K562 (cell line): ENCODE measurements around the gene VPS18. TPM values are rescaled to one million over a fixed set of nuclear protein-coding genes. Genes with fewer than 3 reads are reported as not detected.

Experiments used
- CBFA2T2 ChIP-seq: fragments of 450-650 bp; conservative IDR thresholded peaks from 2 replicates; pipeline ENCODE4 v1.6.1; 2017; ENCODE audit warnings: mild to moderate bottlenecking
- CTBP1 ChIP-seq: fragments of 450-650 bp; IDR thresholded peaks from 2 replicates; pipeline ENCODE4 v1.6.1; 2016; ENCODE audit warnings: borderline replicate concordance
- ETV5 ChIP-seq: sonication (generic); formaldehyde crosslinking; IDR thresholded peaks from 2 replicates; pipeline ENCODE4 v1.4.0; 2020; ENCODE audit warnings: low read depth, mild to moderate bottlenecking, missing genetic modification reagents
- FOXK2 ChIP-seq, 2 experiments: fragments of 450-650 bp; IDR thresholded peaks in 1 of 2; conservative IDR thresholded peaks in 1 of 2; 2 replicates each; pipeline ENCODE4 v1.6.1; 2016; ENCODE audit warnings: low read depth in 2 of 2, mild to moderate bottlenecking in 1 of 2
- KLF16 ChIP-seq: IDR thresholded peaks from 2 replicates; pipeline ENCODE4 v1.6.1; 2016; ENCODE audit warnings: antibody characterized with exemption
- NR2C1 ChIP-seq, 2 experiments: fragments of 450-650 bp; IDR thresholded peaks; 2 replicates each; pipeline ENCODE4 v1.6.1; 2017; ENCODE audit warnings: mild to moderate bottlenecking in 2 of 2, antibody characterized with exemption in 1 of 2, inconsistent platforms in 1 of 2, missing compliant biosample characterization in 1 of 2, missing genetic modification characterization in 1 of 2
- OTX1 ChIP-seq: fragments of 450-650 bp; formaldehyde crosslinking; IDR thresholded peaks from 2 replicates; pipeline ENCODE4 v1.4.0; 2022; ENCODE audit warnings: mild to moderate bottlenecking
- REST ChIP-seq, 2 experiments: fragments of 450-650 bp; formaldehyde crosslinking in 1 of 2; IDR thresholded peaks; 2 replicates each; pipeline versions ENCODE4 v1.4.0 to v1.6.1; 2014 to 2020; ENCODE audit warnings: mild to moderate bottlenecking in 2 of 2, borderline replicate concordance in 1 of 2, low read depth in 1 of 2
- SMARCE1 ChIP-seq: fragments of 450-650 bp; IDR thresholded peaks from 2 replicates; pipeline ENCODE4 v1.7.1; 2016; ENCODE audit warnings: mild to moderate bottlenecking
- TEAD2 ChIP-seq: fragments of 450-650 bp; IDR thresholded peaks from 2 replicates; pipeline ENCODE4 v1.6.1; 2016; ENCODE audit warnings: missing genetic modification characterization, control low read depth, missing compliant biosample characterization
- TRIM24 ChIP-seq, 2 experiments: fragments of 450-650 bp; IDR thresholded peaks; 2 replicates each; pipeline ENCODE4 v1.6.1; 2016
- ZNF134 ChIP-seq: fragments of 250-450 bp; sonication (Bioruptor Pico); conservative IDR thresholded peaks from 2 replicates; pipeline ENCODE4 v1.4.0; 2020
- polyA plus RNA-seq, 8 experiments: library from polyadenylated mRNA; depleted of rRNA in 4 of 8; stranded (reverse) in 5 of 8; unstranded in 3 of 8; fragments of >200 nt; fragmentation: Nextera tagmentation in 2 of 8; fragmentation: Illumina TruSeq in 1 of 8; extraction: Ambion mirVana in 2 of 8; extraction: Trizol in 1 of 8; gene quantifications; 2 replicates each; pipeline versions ENCODE4 v1.2.1 to v1.2.3, GENCODE V29; 2011 to 2014; ENCODE audit warnings: inconsistent platforms in 1 of 8, missing spikeins in 1 of 8
- total RNA-seq, 7 experiments: library from RNA; depleted of rRNA in 6 of 7; stranded (reverse); fragments of >200 nt in 6 of 7; fragmentation: Illumina TruSeq in 2 of 7; extraction: Trizol in 2 of 7; gene quantifications; 2 replicates each; pipeline versions ENCODE4 v1.2.1 to v1.2.3, GENCODE V29; 2011 to 2021; ENCODE audit warnings: low replicate concordance in 1 of 7
- TF ChIP-seq, protein P1 (sequence below): fragments of 250-450 bp; sonication (Bioruptor Pico); IDR thresholded peaks from 2 replicates; pipeline ENCODE4 v1.8.0; 2022; ENCODE audit warnings: moderate library complexity, mild to moderate bottlenecking, inconsistent platforms
- TF ChIP-seq, protein P2 (sequence below): fragments of 450-650 bp; IDR thresholded peaks from 2 replicates; pipeline ENCODE4 v1.6.1; 2016; ENCODE audit warnings: borderline replicate concordance
- TF ChIP-seq, protein P3 (sequence below): fragments of 450-650 bp; IDR thresholded peaks from 2 replicates; pipeline ENCODE4 v1.6.1; 2016

The VPS18 gene
- total and polyA plus RNA-seq, 9 of the 15 experiments (the other 6 are each of a cell fraction or from before 2014, with no cell fraction given): 0.73 to 19.9 (median 8.5) TPM

DNA sequence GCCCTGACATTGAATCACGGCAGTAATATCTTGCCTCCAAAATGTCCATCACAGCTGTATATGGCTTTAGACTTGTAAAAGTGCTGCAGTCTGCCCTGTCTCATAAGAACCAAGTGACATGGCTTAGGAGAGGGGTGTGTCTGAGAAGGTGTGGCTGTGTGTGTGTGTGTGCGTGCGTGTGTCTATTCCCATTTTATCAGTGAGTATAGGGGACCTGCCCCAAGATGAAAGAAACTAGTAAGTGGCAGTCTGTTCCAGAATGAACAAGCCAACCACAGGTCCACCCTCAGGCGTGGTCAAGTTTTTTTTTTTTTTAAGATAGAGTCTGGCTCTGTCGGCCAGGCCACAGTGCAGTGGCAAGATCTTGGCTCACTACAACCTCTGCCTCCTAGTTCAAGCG is 14.6 kb upstream of the VPS18 start (continued):
- TF ChIP-seq REST (IDR thresholded peaks at IDR 0.05; ENCODE audit: borderline replicate concordance) (peak; percentile 96), REST (CRISPR knock-in tag; IDR thresholded peaks at IDR 0.05; ENCODE audit: low read depth) (no peak), TRIM24 (IDR thresholded peaks at IDR 0.05) (peak in 1 of 2 experiments; percentile 41; a peak in 1 of 4 replicates), TEAD2 (tag) (no peak), CBFA2T2 (no peak), NR2C1 (IDR thresholded peaks at IDR 0.05) (no peak), NR2C1 (tag; IDR thresholded peaks at IDR 0.05) (no peak), CTBP1 (0 out of 2 replicates have a peak, but pooled peaks have one; percentile 10), ETV5 (no peak), OTX1 (CRISPR knock-in tag) (no peak), KLF16 (peak; percentile 88), ZNF134 (CRISPR knock-in tag) (no peak), SMARCE1 (no peak), FOXK2 (conservative IDR thresholded peaks at IDR 0.05 in 1 of 2, IDR thresholded peaks at IDR 0.05 in 1 of 2; ENCODE audit: low read depth in 2 of 2) (0 out of 4 replicates have a peak, but pooled peaks have one; percentile 34 to 50)
- TF ChIP-seq, protein P1, sequence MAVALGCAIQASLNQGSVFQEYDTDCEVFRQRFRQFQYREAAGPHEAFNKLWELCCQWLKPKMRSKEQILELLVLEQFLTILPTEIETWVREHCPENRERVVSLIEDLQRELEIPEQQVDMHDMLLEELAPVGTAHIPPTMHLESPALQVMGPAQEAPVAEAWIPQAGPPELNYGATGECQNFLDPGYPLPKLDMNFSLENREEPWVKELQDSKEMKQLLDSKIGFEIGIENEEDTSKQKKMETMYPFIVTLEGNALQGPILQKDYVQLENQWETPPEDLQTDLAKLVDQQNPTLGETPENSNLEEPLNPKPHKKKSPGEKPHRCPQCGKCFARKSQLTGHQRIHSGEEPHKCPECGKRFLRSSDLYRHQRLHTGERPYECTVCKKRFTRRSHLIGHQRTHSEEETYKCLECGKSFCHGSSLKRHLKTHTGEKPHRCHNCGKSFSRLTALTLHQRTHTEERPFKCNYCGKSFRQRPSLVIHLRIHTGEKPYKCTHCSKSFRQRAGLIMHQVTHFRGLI: no peak
- TF ChIP-seq, protein P2, sequence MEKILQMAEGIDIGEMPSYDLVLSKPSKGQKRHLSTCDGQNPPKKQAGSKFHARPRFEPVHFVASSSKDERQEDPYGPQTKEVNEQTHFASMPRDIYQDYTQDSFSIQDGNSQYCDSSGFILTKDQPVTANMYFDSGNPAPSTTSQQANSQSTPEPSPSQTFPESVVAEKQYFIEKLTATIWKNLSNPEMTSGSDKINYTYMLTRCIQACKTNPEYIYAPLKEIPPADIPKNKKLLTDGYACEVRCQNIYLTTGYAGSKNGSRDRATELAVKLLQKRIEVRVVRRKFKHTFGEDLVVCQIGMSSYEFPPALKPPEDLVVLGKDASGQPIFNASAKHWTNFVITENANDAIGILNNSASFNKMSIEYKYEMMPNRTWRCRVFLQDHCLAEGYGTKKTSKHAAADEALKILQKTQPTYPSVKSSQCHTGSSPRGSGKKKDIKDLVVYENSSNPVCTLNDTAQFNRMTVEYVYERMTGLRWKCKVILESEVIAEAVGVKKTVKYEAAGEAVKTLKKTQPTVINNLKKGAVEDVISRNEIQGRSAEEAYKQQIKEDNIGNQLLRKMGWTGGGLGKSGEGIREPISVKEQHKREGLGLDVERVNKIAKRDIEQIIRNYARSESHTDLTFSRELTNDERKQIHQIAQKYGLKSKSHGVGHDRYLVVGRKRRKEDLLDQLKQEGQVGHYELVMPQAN: 0 out of 2 replicates have a peak, but pooled peaks have one; percentile 29
- TF ChIP-seq, protein P3, sequence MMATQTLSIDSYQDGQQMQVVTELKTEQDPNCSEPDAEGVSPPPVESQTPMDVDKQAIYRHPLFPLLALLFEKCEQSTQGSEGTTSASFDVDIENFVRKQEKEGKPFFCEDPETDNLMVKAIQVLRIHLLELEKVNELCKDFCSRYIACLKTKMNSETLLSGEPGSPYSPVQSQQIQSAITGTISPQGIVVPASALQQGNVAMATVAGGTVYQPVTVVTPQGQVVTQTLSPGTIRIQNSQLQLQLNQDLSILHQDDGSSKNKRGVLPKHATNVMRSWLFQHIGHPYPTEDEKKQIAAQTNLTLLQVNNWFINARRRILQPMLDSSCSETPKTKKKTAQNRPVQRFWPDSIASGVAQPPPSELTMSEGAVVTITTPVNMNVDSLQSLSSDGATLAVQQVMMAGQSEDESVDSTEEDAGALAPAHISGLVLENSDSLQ: 0 out of 2 replicates have a peak, but pooled peaks have one; percentile 7
